PC-9 (cell line): ENCODE measurements around the gene GPSM1. TPM values are rescaled to one million over a fixed set of nuclear protein-coding genes. Genes with fewer than 3 reads are reported as not detected.

Experiments
- Bru-seq: library from RNA; stranded (reverse); fragments of 400-500 nt; gene quantifications from one replicate; lab custom pipeline; 2021; lab: Mats Ljungman, UMichigan
- BruChase-seq, 2 experiments: library from RNA; stranded (reverse); fragments of 400-500 nt; gene quantifications; one replicate each; lab custom pipeline; 2021; lab: Mats Ljungman, UMichigan
- BruUV-seq: library from RNA; stranded (reverse); fragments of 400-500 nt; replicated peaks from 2 replicates; lab custom pipeline; 2021; lab: Mats Ljungman, UMichigan
- CTCF ChIA-PET: fragments of 300-600 bp; sonication (Branson Sonifier 250); formaldehyde crosslinking; loops from one replicate; lab custom pipeline; 2022; ENCODE audit warnings: antibody characterized with exemption; lab: Charles Lee
- POLR2A ChIA-PET: fragments of 300-600 bp; sonication (Branson Sonifier 250); formaldehyde crosslinking; loops from one replicate; lab custom pipeline; 2022; ENCODE audit warnings: antibody characterized with exemption; ENCODE audit not compliant: unreplicated experiment; lab: Charles Lee
- DNase-seq, 2 experiments: peaks; one replicate each; pipeline versions ENCODE4 v3.0.0 to v3.0.0-alpha.2; 2015 to 2022; ENCODE audit warnings: mixed read lengths in 1 of 2
- H2AFZ ChIP-seq: fragments of 200-600 bp; sonication (generic); 2 replicates; pipeline ENCODE4 v1.8.1; 2017; ENCODE audit warnings: antibody characterized with exemption
- H3F3A ChIP-seq: fragments of 200-600 bp; sonication (generic); 2 replicates; pipeline ENCODE4 v1.8.1; 2017; ENCODE audit warnings: antibody characterized with exemption, mild to moderate bottlenecking, low read depth; ENCODE audit not compliant: insufficient read depth
- H3K27ac ChIP-seq: fragments of 200-600 bp; sonication (generic); 2 replicates; pipeline ENCODE4 v1.6.1; 2016; ENCODE audit warnings: mixed run types
- H3K27me3 ChIP-seq: fragments of 200-600 bp; sonication (generic); 2 replicates; pipeline ENCODE4 v1.6.1; 2016; ENCODE audit warnings: low read depth, mixed run types; ENCODE audit not compliant: insufficient read depth
- H3K36me3 ChIP-seq: fragments of 200-600 bp; sonication (generic); 2 replicates; pipeline ENCODE4 v1.6.1; 2016; ENCODE audit warnings: low read depth, mixed run types
- H3K4me1 ChIP-seq: fragments of 200-600 bp; sonication (generic); replicated peaks from 2 replicates; pipeline ENCODE4 v1.6.1; 2016; ENCODE audit warnings: mixed run types; ENCODE audit not compliant: insufficient read depth
- H3K4me2 ChIP-seq: fragments of 200-600 bp; sonication (generic); 2 replicates; pipeline ENCODE4 v1.6.1; 2017; ENCODE audit warnings: mixed run types
- H3K4me3 ChIP-seq: fragments of 200-600 bp; sonication (generic); 2 replicates; pipeline ENCODE4 v1.6.1; 2016; ENCODE audit warnings: mixed run types
- H3K79me2 ChIP-seq: fragments of 200-600 bp; sonication (generic); 2 replicates; pipeline ENCODE4 v1.6.1; 2017; ENCODE audit warnings: low read depth, mixed run types
- H3K9me2 ChIP-seq: fragments of 200-600 bp; sonication (generic); 2 replicates; pipeline ENCODE4 v1.8.1; 2017; ENCODE audit warnings: mild to moderate bottlenecking; ENCODE audit not compliant: insufficient read depth
- H3K9me3 ChIP-seq: fragments of 200-600 bp; sonication (generic); 2 replicates; pipeline ENCODE4 v1.8.1; 2016; ENCODE audit warnings: low read depth; ENCODE audit not compliant: insufficient read depth
- H4K20me1 ChIP-seq: fragments of 200-600 bp; sonication (generic); 2 replicates; pipeline ENCODE4 v1.8.1; 2017; ENCODE audit not compliant: insufficient read depth
- EZH2 ChIP-seq: fragments of 200-600 bp; sonication (generic); IDR thresholded peaks from 2 replicates; pipeline ENCODE4 v1.8.0; 2017; ENCODE audit warnings: antibody characterized with exemption, low read depth
- intact Hi-C: fragments of 100-400 bp; cut with micrococcal nuclease; formaldehyde crosslinking; loops from one replicate; pipeline ENCODE4 v1.10.0; 2022; ENCODE audit not compliant: unreplicated experiment
- long read RNA-seq: library from polyadenylated mRNA; stranded (forward); transcript quantifications from one replicate; pipeline ENCODE4 v2.0.0, GENCODE V29; 2022
- total RNA-seq: library from RNA; stranded (reverse); gene quantifications from 2 replicates; pipeline ENCODE4 v1.2.3, GENCODE V29; 2021
- TF ChIP-seq, protein P1 (sequence below): fragments of 200-600 bp; sonication (generic); conservative IDR thresholded peaks from 2 replicates; pipeline ENCODE4 v1.6.1; 2017; ENCODE audit warnings: mixed run types, antibody characterized with exemption, mild to moderate bottlenecking, moderate library complexity

GPSM1 gene, protein sequence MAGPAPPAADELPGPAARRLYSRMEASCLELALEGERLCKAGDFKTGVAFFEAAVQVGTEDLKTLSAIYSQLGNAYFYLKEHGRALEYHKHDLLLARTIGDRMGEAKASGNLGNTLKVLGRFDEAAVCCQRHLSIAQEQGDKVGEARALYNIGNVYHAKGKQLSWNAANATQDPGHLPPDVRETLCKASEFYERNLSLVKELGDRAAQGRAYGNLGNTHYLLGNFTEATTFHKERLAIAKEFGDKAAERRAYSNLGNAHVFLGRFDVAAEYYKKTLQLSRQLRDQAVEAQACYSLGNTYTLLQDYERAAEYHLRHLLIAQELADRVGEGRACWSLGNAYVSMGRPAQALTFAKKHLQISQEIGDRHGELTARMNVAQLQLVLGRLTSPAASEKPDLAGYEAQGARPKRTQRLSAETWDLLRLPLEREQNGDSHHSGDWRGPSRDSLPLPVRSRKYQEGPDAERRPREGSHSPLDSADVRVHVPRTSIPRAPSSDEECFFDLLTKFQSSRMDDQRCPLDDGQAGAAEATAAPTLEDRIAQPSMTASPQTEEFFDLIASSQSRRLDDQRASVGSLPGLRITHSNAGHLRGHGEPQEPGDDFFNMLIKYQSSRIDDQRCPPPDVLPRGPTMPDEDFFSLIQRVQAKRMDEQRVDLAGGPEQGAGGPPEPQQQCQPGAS
- total RNA-seq (5.5 and 9.5 TPM in 2 replicates), Bru-seq, nascent RNA (percentile 25 among the genes with signal in this experiment), BruChase-seq, experiment 1, labeled RNA remaining after a 2-hour chase (percentile 41 among the genes with signal in this experiment), BruChase-seq, experiment 2, labeled RNA remaining after a 6-hour chase (percentile 41 among the genes with signal in this experiment)
- long read RNA-seq, partial matches to known transcripts: 2 of 4 reads
- long read RNA-seq, other reads (novel, unspliced or antisense): 0 of 4 reads

DNA sequence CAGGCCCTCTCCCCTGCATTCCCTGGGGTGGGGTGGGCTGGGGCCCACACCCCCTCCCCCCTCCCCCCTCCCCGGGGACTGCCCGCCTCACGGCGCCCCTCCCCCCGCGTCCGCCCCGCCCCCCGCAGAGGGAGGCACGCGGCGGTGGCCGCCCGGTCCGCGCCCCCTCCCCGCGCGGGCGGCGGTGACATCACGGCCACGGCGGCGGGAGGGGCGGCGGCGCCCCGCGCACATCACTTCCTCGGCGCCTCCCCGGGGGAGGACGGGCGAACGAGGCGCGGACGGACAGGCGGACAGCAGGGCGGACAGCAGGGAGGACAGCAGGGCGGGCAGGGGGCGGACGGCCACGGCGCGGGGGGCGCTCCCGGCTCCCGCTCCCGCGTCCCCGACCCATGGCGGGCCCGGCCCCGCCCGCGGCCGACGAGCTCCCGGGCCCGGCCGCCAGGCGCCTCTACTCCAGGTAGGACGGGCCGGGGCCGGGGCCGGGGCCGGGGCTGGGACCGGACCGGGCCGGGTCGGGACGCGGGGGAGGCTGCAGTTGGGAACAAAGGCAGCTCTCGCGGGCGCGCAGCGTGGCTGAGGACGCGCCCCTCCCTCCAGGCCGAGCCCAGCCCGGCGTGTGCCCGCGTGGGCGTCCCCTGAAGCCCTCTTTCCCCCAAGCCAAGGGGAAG lies at the start of gene GPSM1:
TSS of gene GPSM1 (plus strand) at position 236 of the 671 bp plus-strand sequence. CDS start at position 393, 157 bp downstream.
- Histone ChIP-seq H4K20me1 (peaks cover 5% of the 10 kb centered on the region; the same call in 1 of the 2 replicates), H3F3A (peaks cover 8% of the 10 kb centered on the region; the same call in 1 of the 2 replicates), H3K36me3 (no peaks in the 10 kb centered on the region), H3K4me2 (peak within 1 kb of the TSS; percentile 71), H3K4me1 (peaks cover 11% of the 10 kb centered on the region; the same call in 1 of the 2 replicates), H3K9me2 (no peaks in the 10 kb centered on the region), H3K4me3 (peak within 1 kb of the TSS; percentile 46; the same call in 1 of the 2 replicates), H3K27me3 (no peaks in the 10 kb centered on the region), H2AFZ (no peak within 1 kb of the TSS), H3K9me3 (no peaks in the 10 kb centered on the region), H3K79me2 (no peaks in the 10 kb centered on the region), H3K27ac (no peak within 1 kb of the TSS)
- DNase-seq: peak in 1 of 2 experiments; percentile 33
- CTCF ChIA-PET: interaction anchor here (0.6 kb wide), 1 partner anchor 181 kb away, joined by 7 read pairs; no protein-coding TSS in a partner anchor
- POLR2A ChIA-PET: interaction anchor here (0.6 kb wide), 1 partner anchor 156 kb away, joined by 8 read pairs; no protein-coding TSS in a partner anchor
- TF ChIP-seq, protein P1, sequence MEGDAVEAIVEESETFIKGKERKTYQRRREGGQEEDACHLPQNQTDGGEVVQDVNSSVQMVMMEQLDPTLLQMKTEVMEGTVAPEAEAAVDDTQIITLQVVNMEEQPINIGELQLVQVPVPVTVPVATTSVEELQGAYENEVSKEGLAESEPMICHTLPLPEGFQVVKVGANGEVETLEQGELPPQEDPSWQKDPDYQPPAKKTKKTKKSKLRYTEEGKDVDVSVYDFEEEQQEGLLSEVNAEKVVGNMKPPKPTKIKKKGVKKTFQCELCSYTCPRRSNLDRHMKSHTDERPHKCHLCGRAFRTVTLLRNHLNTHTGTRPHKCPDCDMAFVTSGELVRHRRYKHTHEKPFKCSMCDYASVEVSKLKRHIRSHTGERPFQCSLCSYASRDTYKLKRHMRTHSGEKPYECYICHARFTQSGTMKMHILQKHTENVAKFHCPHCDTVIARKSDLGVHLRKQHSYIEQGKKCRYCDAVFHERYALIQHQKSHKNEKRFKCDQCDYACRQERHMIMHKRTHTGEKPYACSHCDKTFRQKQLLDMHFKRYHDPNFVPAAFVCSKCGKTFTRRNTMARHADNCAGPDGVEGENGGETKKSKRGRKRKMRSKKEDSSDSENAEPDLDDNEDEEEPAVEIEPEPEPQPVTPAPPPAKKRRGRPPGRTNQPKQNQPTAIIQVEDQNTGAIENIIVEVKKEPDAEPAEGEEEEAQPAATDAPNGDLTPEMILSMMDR: no peak
- no peak for TF ChIP-seq EZH2
- intact Hi-C loops: no loop called here
- no TSS peak for BruUV-seq

DNA sequence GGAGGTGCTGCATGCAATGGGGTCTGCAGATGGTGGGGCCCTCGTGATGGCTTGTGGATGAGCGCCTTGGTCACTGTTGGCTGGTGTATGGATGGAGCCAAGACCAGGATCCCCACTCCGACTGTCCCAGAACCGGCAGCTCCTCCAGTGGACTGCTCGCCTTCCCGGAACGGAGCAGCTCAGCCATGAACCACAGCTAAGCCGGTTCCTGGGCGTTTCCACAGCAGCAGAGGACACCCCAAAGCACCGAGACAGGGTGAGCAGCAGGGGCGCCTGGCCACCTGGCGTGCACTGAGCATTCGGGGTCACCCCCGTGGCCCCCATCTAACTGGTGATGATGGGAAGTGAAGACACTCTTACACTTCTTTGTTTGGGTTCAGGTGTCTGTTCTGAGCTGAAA lies 49.6 kb upstream of the GPSM1 start:
- peaks cover 77% of the 10 kb centered on the region for H3K27me3 ChIP-seq
- no TSS peak for BruUV-seq

More for the DNA sequence above, 49.6 kb upstream of the GPSM1 start:
- H3K27ac ChIP-seq: no peak overlapping the region
- no peak overlapping the region for H3K4me3 ChIP-seq
- intact Hi-C loops: no loop called here
- POLR2A ChIA-PET: no interaction called here
- no peaks in the 10 kb centered on the region for H3K79me2 ChIP-seq
- H4K20me1 ChIP-seq: no peaks in the 10 kb centered on the region
- TF ChIP-seq, protein P1: no peak
- no peak for TF ChIP-seq EZH2
- H3K9me3 ChIP-seq: no peaks in the 10 kb centered on the region
- no peaks in the 10 kb centered on the region for H3K9me2 ChIP-seq
- CTCF ChIA-PET: no interaction called here
- no peak overlapping the region for H2AFZ ChIP-seq
- H3K4me2 ChIP-seq: no peak overlapping the region
- no peak for DNase-seq
- H3K4me1 ChIP-seq: no peaks in the 10 kb centered on the region
- H3F3A ChIP-seq: no peaks in the 10 kb centered on the region
- no peaks in the 10 kb centered on the region for H3K36me3 ChIP-seq
